ENCODE results near the gene FOXF1. TPM values are rescaled to one million over a fixed set of nuclear protein-coding genes. Genes with fewer than 3 reads are reported as not detected.

The FOXF1 gene
- total and polyA plus RNA-seq, 8 donors, result 15.7 to 37.9 (median 22.3) TPM

GRCh38 chr16:86498671-86499439, 11.5 kb upstream of the FOXF1 start:
- H3K27me3 ChIP-seq, result peaks cover 10 to 100% (median 95%) of the 10 kb centered on the region in 3 donors
- intact Hi-C loops (cut with DNase I; ENCODE audit: low total_unique reads), result no loop called here
- peaks cover 0 to 35% (median 7%) of the 10 kb centered on the region in 4 donors for H3K4me1 ChIP-seq
- peak overlapping the region; percentile 83 to 99 (median 91) for H3K27ac ChIP-seq
- H3K4me3 ChIP-seq, result peak overlapping the region; percentile 31 to 48 (median 44)
- H3K9me3 ChIP-seq, result no peaks in the 10 kb centered on the region
- TF ChIP-seq POLR2A (IDR thresholded peaks at IDR 0.05) (no peak), POLR2AphosphoS5 (IDR thresholded peaks at IDR 0.05) (peak; percentile 12 to 59 (median 51)), EP300 (IDR thresholded peaks at IDR 0.05) (peak; percentile 52)
- TF ChIP-seq, protein P1, sequence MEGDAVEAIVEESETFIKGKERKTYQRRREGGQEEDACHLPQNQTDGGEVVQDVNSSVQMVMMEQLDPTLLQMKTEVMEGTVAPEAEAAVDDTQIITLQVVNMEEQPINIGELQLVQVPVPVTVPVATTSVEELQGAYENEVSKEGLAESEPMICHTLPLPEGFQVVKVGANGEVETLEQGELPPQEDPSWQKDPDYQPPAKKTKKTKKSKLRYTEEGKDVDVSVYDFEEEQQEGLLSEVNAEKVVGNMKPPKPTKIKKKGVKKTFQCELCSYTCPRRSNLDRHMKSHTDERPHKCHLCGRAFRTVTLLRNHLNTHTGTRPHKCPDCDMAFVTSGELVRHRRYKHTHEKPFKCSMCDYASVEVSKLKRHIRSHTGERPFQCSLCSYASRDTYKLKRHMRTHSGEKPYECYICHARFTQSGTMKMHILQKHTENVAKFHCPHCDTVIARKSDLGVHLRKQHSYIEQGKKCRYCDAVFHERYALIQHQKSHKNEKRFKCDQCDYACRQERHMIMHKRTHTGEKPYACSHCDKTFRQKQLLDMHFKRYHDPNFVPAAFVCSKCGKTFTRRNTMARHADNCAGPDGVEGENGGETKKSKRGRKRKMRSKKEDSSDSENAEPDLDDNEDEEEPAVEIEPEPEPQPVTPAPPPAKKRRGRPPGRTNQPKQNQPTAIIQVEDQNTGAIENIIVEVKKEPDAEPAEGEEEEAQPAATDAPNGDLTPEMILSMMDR (IDR thresholded peaks at IDR 0.05), result no peak
- 5 to 10% (median 6%) methylated on average over 43 to 61 of the region's 61 CpGs for WGBS, 5 donors
- H3K36me3 ChIP-seq, result no peaks in the 10 kb centered on the region
- peak in 1 of 2 donors; percentile 67 for DNase-seq

DNA sequence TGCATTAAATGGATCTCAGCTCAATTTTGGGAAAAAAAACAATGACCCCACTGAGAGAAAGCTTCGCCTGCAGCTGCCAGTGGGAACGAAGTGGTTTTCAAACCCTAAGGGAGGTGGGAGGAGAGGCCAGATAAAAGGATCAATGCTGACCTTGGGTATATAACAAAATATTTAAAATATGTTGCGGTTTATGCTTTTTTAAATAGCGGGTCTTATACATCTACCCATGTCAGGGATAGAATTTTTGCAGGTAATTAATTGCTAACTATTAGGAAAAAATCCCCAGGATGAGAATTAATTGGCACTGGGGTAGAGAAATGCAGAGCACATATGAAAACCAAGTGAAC, 10.9 kb upstream of the FOXF1 start:
- TF ChIP-seq POLR2AphosphoS5 (IDR thresholded peaks at IDR 0.05) (no peak), POLR2A (IDR thresholded peaks at IDR 0.05) (no peak), EP300 (IDR thresholded peaks at IDR 0.05) (no peak)
- TF ChIP-seq, protein P1 (IDR thresholded peaks at IDR 0.05), result no peak
- Histone ChIP-seq H3K9me3 (no peaks in the 10 kb centered on the region), H3K4me3 (peak overlapping the region; percentile 31 to 48 (median 44)), H3K27ac (peak overlapping the region in 4 of 5 donors; percentile 86 to 99 (median 94)), H3K27me3 (peaks cover 10 to 100% (median 95%) of the 10 kb centered on the region in 3 donors), H3K4me1 (peaks cover 0 to 30% (median 7%) of the 10 kb centered on the region in 4 donors), H3K36me3 (no peaks in the 10 kb centered on the region)
- DNase-seq, result no peak
- WGBS, 5 donors, result 12 to 29% (median 15%) methylated on average over 4 of the region's 4 CpGs
- intact Hi-C loops (cut with DNase I; ENCODE audit: low total_unique reads), result no loop called here

DNA sequence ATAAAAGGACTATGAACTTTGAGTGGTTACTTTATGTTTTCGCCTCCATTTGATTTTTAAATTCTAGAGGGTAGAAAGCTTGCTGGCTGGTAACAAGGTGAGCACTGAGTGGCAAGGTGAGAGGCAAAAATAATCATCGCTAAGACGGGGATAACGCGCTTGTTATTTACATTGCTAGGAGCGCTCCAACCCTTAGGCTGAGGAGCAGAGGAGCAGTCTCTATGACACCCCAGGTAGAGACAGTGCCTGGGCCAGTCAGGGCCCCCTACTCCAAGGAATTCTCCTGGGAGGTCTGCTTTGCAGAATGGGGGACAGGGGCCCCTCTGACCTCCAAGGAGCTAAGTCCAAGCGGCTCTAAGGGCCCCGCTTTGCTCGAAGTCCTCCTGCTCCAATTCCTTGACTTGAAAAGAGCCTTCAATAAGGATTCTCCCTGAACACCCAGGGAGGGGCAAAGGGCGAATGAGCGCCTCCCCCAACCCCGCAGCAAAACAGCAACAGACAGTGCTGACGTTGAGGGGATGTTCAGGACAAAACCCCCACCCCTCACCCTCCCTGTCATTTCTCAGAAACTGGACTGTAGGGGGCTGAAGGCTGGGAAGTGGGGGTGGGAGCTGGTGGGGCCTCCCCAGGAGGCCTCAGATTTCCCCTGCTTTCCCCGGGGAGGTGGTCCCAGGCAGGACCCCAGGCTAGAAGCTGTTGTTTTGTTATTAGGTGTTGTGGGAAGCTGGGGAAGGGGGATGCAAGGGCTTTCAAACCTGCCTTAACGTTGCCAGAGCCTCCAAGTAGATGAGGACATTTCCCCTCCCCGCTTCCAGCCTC, 10.2 kb upstream of the FOXF1 start:
- DNase-seq, result peak in 1 of 2 donors; percentile 57
- peak overlapping the region in 3 of 4 donors; percentile 11 to 48 (median 31) for H3K4me3 ChIP-seq

More for the DNA sequence above, 10.2 kb upstream of the FOXF1 start:
- TF ChIP-seq, protein P1 (IDR thresholded peaks at IDR 0.05), result no peak
- peak in 2 of 3 donors; percentile 10 to 15 for TF ChIP-seq POLR2AphosphoS5 (IDR thresholded peaks at IDR 0.05)
- TF ChIP-seq POLR2A (IDR thresholded peaks at IDR 0.05), result no peak
- TF ChIP-seq EP300 (IDR thresholded peaks at IDR 0.05), result peak; percentile 76
- Histone ChIP-seq H3K27ac (peak overlapping the region; percentile 74 to 99 (median 91)), H3K36me3 (no peaks in the 10 kb centered on the region), H3K27me3 (peaks cover 10 to 100% (median 95%) of the 10 kb centered on the region in 3 donors), H3K4me1 (peaks cover 0 to 28% (median 8%) of the 10 kb centered on the region in 4 donors), H3K9me3 (no peaks in the 10 kb centered on the region)
- intact Hi-C loops (cut with DNase I; ENCODE audit: low total_unique reads), result loop anchor here (10.0 kb wide), 1 partner anchor 155 kb away; no protein-coding TSS in a partner anchor
- 11 to 25% (median 16%) methylated on average over 15 to 16 of the region's 16 CpGs for WGBS, 5 donors
